ENCODE data around the gene SPPL2C.

- TF ChIP-seq POLR2A (IDR thresholded peaks at IDR 0.05) (no peak), CTCF (IDR thresholded peaks at IDR 0.05) (no peak), POLR2AphosphoS5 (IDR thresholded peaks at IDR 0.05) (no peak), EP300 (IDR thresholded peaks at IDR 0.05) (no peak)
These were observed 5.8 kb downstream of the SPPL2C start for GRCh38 chr17:45850468-45850867.

Measured in gastroesophageal sphincter (tissue), 3 donors.